Mesenchymal stem cell (in vitro differentiated cells and primary cell): ENCODE results near the gene PRKD2.
A peak's percentile ranks its signal among the peaks of the same experiment; 100 is the strongest.

Experiments used
- DNase-seq: peaks from one replicate; pipeline ENCODE4 v3.0.0-alpha.2; 2013
- H2AFZ ChIP-seq: one replicate; pipeline ENCODE4 v1.6.1; 2013; ENCODE audit warnings: low read depth, mild to moderate bottlenecking, control low read depth, inconsistent platforms, low read length, moderate library complexity
- H2AK5ac ChIP-seq: 2 replicates; pipeline ENCODE4 v1.6.1; 2013; ENCODE audit warnings: low read length, moderate library complexity, mild to moderate bottlenecking, inconsistent platforms; ENCODE audit not compliant: severe bottlenecking
- H2BK120ac ChIP-seq: one replicate; pipeline ENCODE4 v1.6.1; 2013; ENCODE audit warnings: low read depth, mild to moderate bottlenecking, inconsistent platforms, low read length, moderate library complexity
- H2BK12ac ChIP-seq, 2 experiments: one replicate each; pipeline ENCODE4 v1.6.1; 2013; ENCODE audit warnings: inconsistent platforms in 2 of 2, low read length in 2 of 2, mild to moderate bottlenecking in 2 of 2, moderate library complexity in 2 of 2, control low read depth in 1 of 2
- H2BK15ac ChIP-seq: one replicate; pipeline ENCODE4 v1.6.1; 2013; ENCODE audit warnings: mild to moderate bottlenecking, low read depth, inconsistent platforms; ENCODE audit not compliant: poor library complexity, severe bottlenecking
- H2BK5ac ChIP-seq: 2 replicates; pipeline ENCODE4 v1.6.1; 2013; ENCODE audit warnings: low read depth, mild to moderate bottlenecking, low read length, control low read depth, inconsistent platforms; ENCODE audit not compliant: poor library complexity, severe bottlenecking
- H3K14ac ChIP-seq, 2 experiments: one replicate each; pipeline ENCODE4 v1.6.1; 2013; ENCODE audit warnings: inconsistent platforms in 2 of 2, low read length in 2 of 2, control low read depth in 1 of 2, mild to moderate bottlenecking in 1 of 2, moderate library complexity in 1 of 2
- H3K18ac ChIP-seq, 2 experiments: one replicate each; pipeline ENCODE4 v1.6.1; 2013; ENCODE audit warnings: inconsistent platforms in 2 of 2, low read length in 2 of 2, control low read depth in 1 of 2, low read depth in 1 of 2, mild to moderate bottlenecking in 1 of 2
- H3K23ac ChIP-seq, 2 experiments: one replicate each; pipeline ENCODE4 v1.6.1; 2013; ENCODE audit warnings: inconsistent platforms in 2 of 2, low read length in 2 of 2, mild to moderate bottlenecking in 2 of 2, moderate library complexity in 2 of 2, control low read depth in 1 of 2
- H3K27ac ChIP-seq: 2 replicates; pipeline ENCODE4 v1.5.1; 2013; ENCODE audit warnings: mild to moderate bottlenecking, moderate library complexity, low read length, control low read depth, inconsistent platforms; ENCODE audit not compliant: poor library complexity, severe bottlenecking
- H3K27me3 ChIP-seq, 2 experiments: 2 replicates each; pipeline versions ENCODE4 v1.6.1 to v1.7.0; 2013; ENCODE audit warnings: low read length in 2 of 2, mild to moderate bottlenecking in 2 of 2, moderate library complexity in 2 of 2, control low read depth in 1 of 2, inconsistent platforms in 1 of 2; ENCODE audit not compliant: control insufficient read depth in 1 of 2, insufficient read depth in 1 of 2
- H3K36me3 ChIP-seq, 2 experiments: 2 replicates each; pipeline versions ENCODE4 v1.6.1 to v1.7.0; 2013; ENCODE audit warnings: low read length in 2 of 2, control low read depth in 1 of 2, inconsistent platforms in 1 of 2, low read depth in 1 of 2, mild to moderate bottlenecking in 1 of 2; ENCODE audit not compliant: insufficient read depth in 2 of 2, control insufficient read depth in 1 of 2
- H3K4ac ChIP-seq, 2 experiments: one replicate each; pipeline ENCODE4 v1.6.1; 2013; ENCODE audit warnings: inconsistent platforms in 2 of 2, low read length in 2 of 2, mild to moderate bottlenecking in 2 of 2, moderate library complexity in 2 of 2, control low read depth in 1 of 2, low read depth in 1 of 2
- H3K4me1 ChIP-seq: 2 replicates; pipeline ENCODE4 v1.6.1; 2013; ENCODE audit warnings: low read depth, low read length, control low read depth; ENCODE audit not compliant: control insufficient read depth, insufficient read depth
- H3K4me2 ChIP-seq: 2 replicates; pipeline ENCODE4 v1.6.1; 2013; ENCODE audit warnings: low read length, mild to moderate bottlenecking, inconsistent platforms; ENCODE audit not compliant: poor library complexity, severe bottlenecking
- H3K4me3 ChIP-seq, 2 experiments: 2 replicates each; pipeline versions ENCODE4 v1.5.1 to v1.7.0; 2013; ENCODE audit warnings: low read length in 2 of 2, mild to moderate bottlenecking in 2 of 2, control low read depth in 1 of 2, low read depth in 1 of 2; ENCODE audit not compliant: insufficient read depth in 1 of 2
- H3K79me1 ChIP-seq: replicated peaks from 2 replicates; pipeline ENCODE4 v1.6.1; 2013; ENCODE audit warnings: mild to moderate bottlenecking, control low read depth, low read length, inconsistent platforms; ENCODE audit not compliant: poor library complexity, severe bottlenecking
- H3K9ac ChIP-seq: 2 replicates; pipeline ENCODE4 v1.7.0; 2013; ENCODE audit warnings: mild to moderate bottlenecking, low read length, moderate library complexity
- H3K9me3 ChIP-seq: 2 replicates; pipeline ENCODE4 v1.7.0; 2013; ENCODE audit warnings: mild to moderate bottlenecking, low read length; ENCODE audit not compliant: control insufficient read depth
- H4K8ac ChIP-seq: one replicate; pipeline ENCODE4 v1.6.1; 2013; ENCODE audit warnings: inconsistent platforms, mild to moderate bottlenecking, low read length, moderate library complexity
- H4K91ac ChIP-seq: one replicate; pipeline ENCODE4 v1.6.1; 2013; ENCODE audit warnings: mild to moderate bottlenecking, low read length, inconsistent platforms
- WGBS: methylation state at CpG from one replicate; pipeline ENCODE4 v1.1.7; 2013; ENCODE audit warnings: mixed read lengths; 5-methylcytosine and 5-hydroxymethylcytosine counted together

Gene PRKD2

DNA sequence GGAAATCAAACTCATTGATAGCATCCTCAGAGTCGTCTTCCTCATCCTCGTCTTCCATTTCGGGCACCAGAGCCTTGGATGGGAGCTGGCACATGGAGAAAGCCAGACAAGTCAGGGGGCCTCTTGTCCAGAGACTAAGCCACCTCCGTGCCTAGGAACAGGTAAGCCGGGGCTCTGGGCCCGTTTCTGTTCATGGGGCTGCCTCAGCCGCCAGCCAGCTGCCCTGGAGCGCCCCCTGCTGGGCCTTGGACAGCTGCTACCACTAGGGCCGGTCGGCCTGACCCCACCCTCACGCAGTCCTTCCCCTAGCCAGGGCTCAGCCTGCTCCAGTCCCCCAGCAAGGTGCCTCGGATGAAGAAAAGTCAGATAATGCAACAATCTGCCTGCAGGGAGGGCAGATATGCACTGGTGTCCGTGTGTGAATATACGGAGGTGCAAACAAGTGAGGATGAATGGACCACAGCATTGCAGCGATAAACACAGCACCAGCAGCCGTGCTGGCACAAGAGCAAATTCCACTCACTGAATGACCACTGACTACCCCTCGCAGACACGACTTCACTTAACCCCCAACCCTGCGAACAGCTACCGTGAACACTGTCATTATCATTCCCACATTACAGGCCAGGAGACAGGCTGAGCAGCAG, 11.9 kb upstream of the PRKD2 start:
- no peak overlapping the region for H3K4me2 ChIP-seq
- peak; percentile 57 for DNase-seq
- peaks cover 42% of the 10 kb centered on the region for H3K79me1 ChIP-seq
- H3K14ac ChIP-seq: no peak overlapping the region
- H3K9ac ChIP-seq: no peak overlapping the region
- H2BK5ac ChIP-seq: no peak overlapping the region
- no peak overlapping the region for H3K4me3 ChIP-seq
- H3K27me3 ChIP-seq: no peaks in the 10 kb centered on the region
- H2BK120ac ChIP-seq: no peak overlapping the region
- H4K8ac ChIP-seq: no peak overlapping the region
- H4K91ac ChIP-seq: no peak overlapping the region
- no peaks in the 10 kb centered on the region for H3K9me3 ChIP-seq
- WGBS: 63% methylated on average over 20 of the region's 20 CpGs
- no peak overlapping the region for H2AK5ac ChIP-seq
- H2BK12ac ChIP-seq: no peak overlapping the region
- H3K4ac ChIP-seq: no peak overlapping the region
- H3K23ac ChIP-seq: no peak overlapping the region
- H2BK15ac ChIP-seq: no peak overlapping the region
- H2AFZ ChIP-seq: no peak overlapping the region
- peaks cover 90 to 92% of the 10 kb centered on the region in 2 experiments for H3K36me3 ChIP-seq
- H3K27ac ChIP-seq: no peak overlapping the region
- H3K4me1 ChIP-seq: peaks cover 69% of the 10 kb centered on the region
- H3K18ac ChIP-seq: peak overlapping the region in 1 of 2 experiments; percentile 35

DNA sequence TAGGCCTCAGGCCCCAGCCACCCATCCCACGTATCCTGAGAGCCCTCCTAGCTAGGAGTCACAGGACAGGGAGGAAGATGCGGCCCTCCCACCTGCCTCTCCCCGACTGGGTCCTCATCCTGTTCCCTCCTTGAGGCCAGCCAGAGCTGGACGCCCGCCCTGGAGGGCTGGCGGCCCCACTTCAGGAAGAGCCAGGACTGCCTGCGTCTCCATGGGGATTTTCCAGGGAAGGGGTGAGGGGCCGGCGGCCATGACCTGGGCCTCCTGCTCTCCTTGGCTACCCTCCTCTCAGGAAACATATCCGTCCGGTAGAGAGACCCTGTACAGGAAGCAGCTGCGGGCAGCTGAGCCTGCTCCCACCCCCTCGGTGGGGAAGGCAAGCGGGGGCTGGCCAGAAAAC, 11.3 kb upstream of the PRKD2 start:
- Histone ChIP-seq H3K4me1 (peaks cover 66% of the 10 kb centered on the region), H3K4ac (no peak overlapping the region), H3K27ac (no peak overlapping the region), H3K4me2 (no peak overlapping the region), H4K8ac (no peak overlapping the region), H2AFZ (no peak overlapping the region), H4K91ac (no peak overlapping the region), H3K4me3 (no peak overlapping the region), H3K9ac (no peak overlapping the region), H3K36me3 (peaks cover 92 to 93% of the 10 kb centered on the region in 2 experiments), H3K79me1 (peaks cover 48% of the 10 kb centered on the region), H2BK5ac (no peak overlapping the region), H3K27me3 (no peaks in the 10 kb centered on the region), H2BK12ac (no peak overlapping the region), H3K23ac (no peak overlapping the region), H3K14ac (no peak overlapping the region), H2AK5ac (no peak overlapping the region), H3K18ac (no peak overlapping the region), H3K9me3 (no peaks in the 10 kb centered on the region), H2BK15ac (peak overlapping the region; percentile 20), H2BK120ac (no peak overlapping the region)
- WGBS: 83% methylated on average over 14 of the region's 14 CpGs
- DNase-seq: no peak

DNA sequence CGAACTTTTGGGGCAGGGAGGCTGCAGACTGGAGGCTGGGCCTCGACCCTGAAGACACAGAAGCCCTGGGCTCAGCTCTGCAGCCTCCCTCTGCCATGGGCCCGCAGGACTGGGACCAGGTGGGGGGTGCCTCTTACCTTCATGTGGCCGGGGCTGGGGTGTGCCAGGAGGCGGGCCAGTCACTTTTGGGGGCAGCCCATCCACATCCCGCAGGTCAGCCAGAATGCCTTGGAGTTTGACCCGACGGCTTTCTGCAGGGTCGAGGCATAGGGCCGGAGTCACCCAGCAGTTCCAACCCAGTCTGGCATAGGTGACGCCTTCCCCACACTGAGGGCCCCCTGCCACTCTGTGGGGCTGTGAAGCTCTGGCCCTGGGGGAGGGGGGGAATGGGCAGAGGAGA, 10.8 kb upstream of the PRKD2 start:
- no peaks in the 10 kb centered on the region for H3K9me3 ChIP-seq
- H3K4me2 ChIP-seq: no peak overlapping the region
- H3K4ac ChIP-seq: no peak overlapping the region
- no peak overlapping the region for H3K23ac ChIP-seq
- WGBS: 98% methylated on average over 11 of the region's 11 CpGs
- H2BK12ac ChIP-seq: no peak overlapping the region
- H3K27ac ChIP-seq: no peak overlapping the region
- DNase-seq: no peak
- no peak overlapping the region for H2BK120ac ChIP-seq
- no peak overlapping the region for H3K4me3 ChIP-seq
- H2AFZ ChIP-seq: no peak overlapping the region
- no peak overlapping the region for H3K14ac ChIP-seq
- H3K79me1 ChIP-seq: peaks cover 52% of the 10 kb centered on the region
- no peaks in the 10 kb centered on the region for H3K27me3 ChIP-seq
- peaks cover 91 to 93% of the 10 kb centered on the region in 2 experiments for H3K36me3 ChIP-seq
- no peak overlapping the region for H2BK15ac ChIP-seq
- H3K9ac ChIP-seq: no peak overlapping the region
- no peak overlapping the region for H3K18ac ChIP-seq
- H4K91ac ChIP-seq: no peak overlapping the region
- H2BK5ac ChIP-seq: no peak overlapping the region
- H3K4me1 ChIP-seq: peaks cover 63% of the 10 kb centered on the region
- no peak overlapping the region for H4K8ac ChIP-seq
- no peak overlapping the region for H2AK5ac ChIP-seq

DNA sequence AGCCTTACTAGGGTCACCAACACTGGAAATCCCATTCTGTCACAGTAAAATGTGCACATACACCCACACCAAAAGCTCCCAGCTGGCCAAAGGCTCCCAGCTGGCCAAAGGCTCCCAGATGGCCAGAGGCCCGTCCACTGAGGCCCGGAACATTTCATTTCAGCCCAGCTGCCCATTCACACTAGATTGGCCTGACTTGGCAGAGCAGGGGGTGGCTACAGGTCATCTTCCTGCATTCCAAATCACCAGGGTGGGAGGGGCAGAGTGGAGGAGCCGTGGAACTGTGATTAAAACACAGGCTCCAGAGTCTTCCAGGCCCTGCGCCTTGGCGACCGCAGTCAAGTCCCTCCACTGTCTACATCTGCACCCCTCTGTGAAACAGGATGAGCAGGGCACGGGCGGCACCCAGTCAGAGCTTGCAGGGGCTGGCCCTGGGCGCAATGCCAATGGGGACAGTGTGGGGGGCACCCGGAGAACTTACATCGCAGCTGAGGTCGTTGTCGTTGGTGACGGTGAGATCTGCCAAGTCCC, 10.1 kb upstream of the PRKD2 start:
- Histone ChIP-seq H3K27ac (no peak overlapping the region), H2BK12ac (no peak overlapping the region), H2BK15ac (no peak overlapping the region), H3K36me3 (peaks cover 91 to 93% of the 10 kb centered on the region in 2 experiments), H3K4me1 (peaks cover 59% of the 10 kb centered on the region), H3K9ac (no peak overlapping the region), H2AFZ (no peak overlapping the region), H2BK120ac (no peak overlapping the region), H2BK5ac (no peak overlapping the region), H3K4ac (no peak overlapping the region), H3K4me2 (no peak overlapping the region), H3K14ac (no peak overlapping the region), H3K18ac (no peak overlapping the region), H3K9me3 (no peaks in the 10 kb centered on the region), H4K8ac (no peak overlapping the region), H3K4me3 (no peak overlapping the region), H4K91ac (peak overlapping the region; percentile 23), H3K27me3 (no peaks in the 10 kb centered on the region), H2AK5ac (no peak overlapping the region), H3K23ac (no peak overlapping the region), H3K79me1 (peaks cover 59% of the 10 kb centered on the region)
- no peak for DNase-seq
- 93% methylated on average over 14 of the region's 14 CpGs for WGBS
